A549 (cell line): ENCODE results near the gene RAD51B. TPM values are rescaled to one million over a fixed set of nuclear protein-coding genes. Genes with fewer than 3 reads are reported as not detected.

Source experiments
- ATAC-seq, 2 experiments: fragments of 200-7000 bp in 1 of 2; fragments of >200 bp in 1 of 2; cut with Nextera tagmentation in 1 of 2; cut with Tn5 transposase in 1 of 2; 3 replicates each; pipeline versions ENCODE4 v1.8.0 to v1.9.1; 2018 to 2020; ENCODE audit warnings: mild to moderate bottlenecking in 1 of 2, moderate library complexity in 1 of 2
- CTCF ChIA-PET: fragments of 300-600 bp; sonication (Branson Sonifier 250); formaldehyde crosslinking; extraction: SDS; loops from one replicate; lab custom pipeline; 2021; ENCODE audit warnings: antibody characterized with exemption, inconsistent platforms; lab: Yijun Ruan, JAX
- POLR2A ChIA-PET: fragments of 350-600 bp; formaldehyde crosslinking; extraction: SDS; loops from one replicate; lab custom pipeline; 2021; ENCODE audit warnings: antibody characterized with exemption, inconsistent platforms; lab: Yijun Ruan, JAX
- DNase-seq, 2 experiments: peaks; one replicate each; pipeline versions ENCODE4 v3.0.0 to v3.0.0-alpha.2; 2011 to 2016; ENCODE audit warnings: low read depth in 1 of 2, low spot score in 1 of 2
- FAIRE-seq: peaks from 2 replicates; lab custom pipeline; 2011; peaks lifted over from hg19 to GRCh38; lab: Jason Lieb, UNC
- H3K27ac ChIP-seq, 2 experiments: fragments of >200 bp; sonication (Bioruptor Twin); formaldehyde crosslinking; 3 replicates each; pipeline ENCODE4 v1.5.1; 2016 to 2017
- H3K4me1 ChIP-seq: fragments of >200 bp; sonication (Bioruptor Twin); formaldehyde crosslinking; 3 replicates; pipeline ENCODE4 v1.6.1; 2016
- H3K4me2 ChIP-seq: fragments of >200 bp; sonication (Bioruptor Twin); formaldehyde crosslinking; 3 replicates; pipeline ENCODE4 v1.6.1; 2016
- H3K4me3 ChIP-seq: fragments of >200 bp; sonication (Bioruptor Twin); formaldehyde crosslinking; 3 replicates; pipeline ENCODE4 v1.5.1; 2016
- H3K9me3 ChIP-seq: fragments of >200 bp; sonication (Bioruptor Twin); formaldehyde crosslinking; 3 replicates; pipeline ENCODE4 v1.6.1; 2016
- FOSL2 ChIP-seq, 2 experiments: fragments of 450-650 bp in 1 of 2; fragments of >200 bp in 1 of 2; sonication (Bioruptor Twin) in 1 of 2; formaldehyde crosslinking; IDR thresholded peaks; 2 replicates each; pipeline versions ENCODE4 v1.5.0 to v1.6.1; 2016 to 2020; ENCODE audit warnings: mild to moderate bottlenecking in 1 of 2, moderate library complexity in 1 of 2
- FOXS1 ChIP-seq: fragments of 250-450 bp; sonication (Bioruptor Pico); IDR thresholded peaks from 2 replicates; pipeline ENCODE4 v1.5.0; 2020; ENCODE audit warnings: mild to moderate bottlenecking, moderate library complexity
- GATA3 ChIP-seq: IDR thresholded peaks from 2 replicates; pipeline ENCODE4 v1.6.1; 2012; ENCODE audit warnings: borderline replicate concordance
- HEYL ChIP-seq: fragments of 250-450 bp; sonication (Bioruptor Pico); IDR thresholded peaks from 2 replicates; pipeline ENCODE4 v1.8.0; 2021; ENCODE audit warnings: mild to moderate bottlenecking, moderate library complexity
- HOXA7 ChIP-seq: fragments of 250-450 bp; sonication (Bioruptor Pico); IDR thresholded peaks from 2 replicates; pipeline ENCODE4 v1.5.0; 2020; ENCODE audit warnings: mild to moderate bottlenecking, moderate library complexity
- JUNB ChIP-seq: fragments of >200 bp; sonication (Bioruptor Twin); formaldehyde crosslinking; IDR thresholded peaks from 2 replicates; pipeline ENCODE4 v1.6.1; 2016
- KDM1A ChIP-seq: fragments of 200-600 bp; sonication (generic); IDR thresholded peaks from 2 replicates; pipeline ENCODE4 v1.6.1; 2016; ENCODE audit warnings: low read depth, mild to moderate bottlenecking
- KDM5A ChIP-seq: fragments of 200-600 bp; sonication (generic); IDR thresholded peaks from 2 replicates; pipeline ENCODE4 v1.6.1; 2016; ENCODE audit warnings: antibody characterized with exemption, mild to moderate bottlenecking
- MAFK ChIP-seq: fragments of 450-650 bp; IDR thresholded peaks from 2 replicates; pipeline ENCODE4 v1.6.1; 2014; ENCODE audit not compliant: partially characterized antibody
- MAZ ChIP-seq: fragments of 150-350 bp; IDR thresholded peaks from 2 replicates; pipeline ENCODE4 v1.6.1; 2014; ENCODE audit warnings: antibody characterized with exemption, low read depth, low read length, borderline replicate concordance
- NFE2L2 ChIP-seq: fragments of 150-350 bp; conservative IDR thresholded peaks from 2 replicates; pipeline ENCODE4 v1.6.1; 2014; ENCODE audit warnings: low read length
- NR3C1 ChIP-seq: fragments of >200 bp; sonication (Bioruptor Twin); formaldehyde crosslinking; IDR thresholded peaks from 3 replicates; pipeline ENCODE4 v1.6.1; 2017
- POLR2A ChIP-seq: IDR thresholded peaks from 2 replicates; pipeline ENCODE4 v1.6.1; 2012; ENCODE audit warnings: mild to moderate bottlenecking, low read length
- RAD21 ChIP-seq, 2 experiments: fragments of >200 bp in 1 of 2; sonication (Bioruptor Twin) in 1 of 2; formaldehyde crosslinking in 1 of 2; IDR thresholded peaks in 1 of 2; conservative IDR thresholded peaks in 1 of 2; 2 replicates in 1 of 2; 3 replicates in 1 of 2; pipeline ENCODE4 v1.6.1; 2012 to 2018; ENCODE audit warnings: inconsistent platforms in 1 of 2
- RARB ChIP-seq: fragments of 250-450 bp; sonication (Bioruptor Pico); IDR thresholded peaks from 2 replicates; pipeline ENCODE4 v1.8.0; 2021; ENCODE audit warnings: mild to moderate bottlenecking, moderate library complexity
- RCOR1 ChIP-seq: fragments of 150-350 bp; IDR thresholded peaks from 2 replicates; pipeline ENCODE4 v1.6.1; 2014; ENCODE audit warnings: antibody characterized with exemption, low read length, low read depth
- RNF2 ChIP-seq: fragments of 200-600 bp; sonication (generic); IDR thresholded peaks from 2 replicates; pipeline ENCODE4 v1.6.1; 2016; ENCODE audit warnings: low read depth, mild to moderate bottlenecking, antibody characterized with exemption, moderate library complexity, borderline replicate concordance
- SMC3 ChIP-seq: fragments of >200 bp; sonication (Bioruptor Twin); formaldehyde crosslinking; IDR thresholded peaks from 3 replicates; pipeline ENCODE4 v1.6.1; 2018; ENCODE audit warnings: inconsistent platforms
- SREBF2 ChIP-seq: fragments of 450-650 bp; IDR thresholded peaks from 2 replicates; pipeline ENCODE4 v1.6.1; 2014; ENCODE audit warnings: mild to moderate bottlenecking, moderate library complexity
- ZC3H11A ChIP-seq: fragments of 450-650 bp; IDR thresholded peaks from 2 replicates; pipeline ENCODE4 v1.6.1; 2014; ENCODE audit warnings: antibody characterized with exemption, mild to moderate bottlenecking
- ZNF302 ChIP-seq: fragments of 250-450 bp; sonication (Bioruptor Pico); IDR thresholded peaks from 2 replicates; pipeline ENCODE4 v1.9.0; 2021; ENCODE audit warnings: inconsistent platforms, mild to moderate bottlenecking, moderate library complexity
- WGBS: methylation state at CpG from one replicate; pipeline ENCODE4 v1.1.6; 2017; ENCODE audit errors: missing lambda C conversion rate; 5-methylcytosine and 5-hydroxymethylcytosine counted together
- polyA plus RNA-seq, 4 experiments: library from polyadenylated mRNA; depleted of rRNA in 3 of 4; stranded (reverse); fragments of >200 nt; fragmentation: RNase III in 1 of 4; extraction: RNeasy Plus Mini Kit Qiagen cat#74134 plus additional on column Dnase treatment in 1 of 4; gene quantifications; 2 replicates in 3 of 4; 3 replicates in 1 of 4; pipeline ENCODE4 v1.2.3, GENCODE V29; 2011 to 2017
- TF ChIP-seq, protein P1 (sequence below): fragments of 450-650 bp; IDR thresholded peaks from 2 replicates; pipeline ENCODE4 v1.6.1; 2014; ENCODE audit warnings: antibody characterized with exemption
- TF ChIP-seq, protein P2 (sequence below): fragments of 250-450 bp; sonication (Bioruptor Pico); IDR thresholded peaks from 2 replicates; pipeline ENCODE4 v1.5.0; 2021; ENCODE audit warnings: mild to moderate bottlenecking, moderate library complexity, borderline replicate concordance
- TF ChIP-seq, protein P3 (sequence below): IDR thresholded peaks from 2 replicates; pipeline ENCODE4 v1.6.1; 2012
- TF ChIP-seq, protein P4 (sequence below): fragments of >200 bp; sonication (Bioruptor Twin); formaldehyde crosslinking; IDR thresholded peaks from 3 replicates; pipeline ENCODE4 v1.5.1; 2016
- TF ChIP-seq, protein P5 (sequence below): fragments of >200 bp; sonication (Bioruptor Twin); formaldehyde crosslinking; IDR thresholded peaks from 2 replicates; pipeline ENCODE4 v1.6.1; 2016
- TF ChIP-seq, protein P6 (sequence below): IDR thresholded peaks from 2 replicates; pipeline ENCODE4 v1.6.1; 2012

The RAD51B gene
- polyA plus RNA-seq, 2 of the 4 experiments (the other 2 are of a cell fraction): 7.2 to 10.8 TPM

DNA sequence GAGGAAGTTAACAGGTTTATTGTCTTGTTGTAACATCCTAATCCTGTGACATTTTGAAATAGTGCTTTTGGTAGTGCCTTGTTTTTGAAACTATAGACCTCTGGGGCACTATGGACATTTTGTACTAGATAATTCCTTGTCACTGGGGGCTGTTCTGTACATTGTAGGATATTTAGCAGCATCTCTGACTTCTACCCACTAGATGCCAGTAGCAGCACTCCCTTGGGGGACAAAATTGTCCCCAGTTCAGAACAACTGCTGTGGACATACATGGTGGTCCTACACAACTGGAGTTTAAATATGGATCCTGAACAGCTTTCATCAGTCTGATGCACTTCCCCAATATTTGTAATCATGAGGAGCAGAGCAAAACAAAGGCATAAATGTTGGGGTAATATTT, 264.7 kb downstream of the RAD51B start:
- peaks cover 34% of the 10 kb centered on the region for H3K4me1 ChIP-seq
- ATAC-seq (peak in 1 of 2 experiments; percentile 63; a peak in 3 of 6 replicates), DNase-seq (peak in 1 of 2 experiments; percentile 62), FAIRE-seq (no peak)
- H3K4me3 ChIP-seq: no peak overlapping the region
- H3K27ac ChIP-seq: peak overlapping the region; percentile 51 to 70
- TF ChIP-seq MAFK: no peak
- no peak for TF ChIP-seq KDM5A
- TF ChIP-seq, protein P1, sequence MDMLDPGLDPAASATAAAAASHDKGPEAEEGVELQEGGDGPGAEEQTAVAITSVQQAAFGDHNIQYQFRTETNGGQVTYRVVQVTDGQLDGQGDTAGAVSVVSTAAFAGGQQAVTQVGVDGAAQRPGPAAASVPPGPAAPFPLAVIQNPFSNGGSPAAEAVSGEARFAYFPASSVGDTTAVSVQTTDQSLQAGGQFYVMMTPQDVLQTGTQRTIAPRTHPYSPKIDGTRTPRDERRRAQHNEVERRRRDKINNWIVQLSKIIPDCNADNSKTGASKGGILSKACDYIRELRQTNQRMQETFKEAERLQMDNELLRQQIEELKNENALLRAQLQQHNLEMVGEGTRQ: no peak
- TF ChIP-seq, protein P2, sequence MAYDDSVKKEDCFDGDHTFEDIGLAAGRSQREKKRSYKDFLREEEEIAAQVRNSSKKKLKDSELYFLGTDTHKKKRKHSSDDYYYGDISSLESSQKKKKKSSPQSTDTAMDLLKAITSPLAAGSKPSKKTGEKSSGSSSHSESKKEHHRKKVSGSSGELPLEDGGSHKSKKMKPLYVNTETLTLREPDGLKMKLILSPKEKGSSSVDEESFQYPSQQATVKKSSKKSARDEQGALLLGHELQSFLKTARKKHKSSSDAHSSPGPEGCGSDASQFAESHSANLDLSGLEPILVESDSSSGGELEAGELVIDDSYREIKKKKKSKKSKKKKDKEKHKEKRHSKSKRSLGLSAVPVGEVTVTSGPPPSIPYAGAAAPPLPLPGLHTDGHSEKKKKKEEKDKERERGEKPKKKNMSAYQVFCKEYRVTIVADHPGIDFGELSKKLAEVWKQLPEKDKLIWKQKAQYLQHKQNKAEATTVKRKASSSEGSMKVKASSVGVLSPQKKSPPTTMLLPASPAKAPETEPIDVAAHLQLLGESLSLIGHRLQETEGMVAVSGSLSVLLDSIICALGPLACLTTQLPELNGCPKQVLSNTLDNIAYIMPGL (CRISPR knock-in tag): no peak
- TF ChIP-seq, protein P3, sequence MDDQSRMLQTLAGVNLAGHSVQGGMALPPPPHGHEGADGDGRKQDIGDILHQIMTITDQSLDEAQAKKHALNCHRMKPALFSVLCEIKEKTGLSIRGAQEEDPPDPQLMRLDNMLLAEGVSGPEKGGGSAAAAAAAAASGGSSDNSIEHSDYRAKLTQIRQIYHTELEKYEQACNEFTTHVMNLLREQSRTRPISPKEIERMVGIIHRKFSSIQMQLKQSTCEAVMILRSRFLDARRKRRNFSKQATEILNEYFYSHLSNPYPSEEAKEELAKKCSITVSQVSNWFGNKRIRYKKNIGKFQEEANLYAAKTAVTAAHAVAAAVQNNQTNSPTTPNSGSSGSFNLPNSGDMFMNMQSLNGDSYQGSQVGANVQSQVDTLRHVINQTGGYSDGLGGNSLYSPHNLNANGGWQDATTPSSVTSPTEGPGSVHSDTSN: no peak
- TF ChIP-seq, protein P4, sequence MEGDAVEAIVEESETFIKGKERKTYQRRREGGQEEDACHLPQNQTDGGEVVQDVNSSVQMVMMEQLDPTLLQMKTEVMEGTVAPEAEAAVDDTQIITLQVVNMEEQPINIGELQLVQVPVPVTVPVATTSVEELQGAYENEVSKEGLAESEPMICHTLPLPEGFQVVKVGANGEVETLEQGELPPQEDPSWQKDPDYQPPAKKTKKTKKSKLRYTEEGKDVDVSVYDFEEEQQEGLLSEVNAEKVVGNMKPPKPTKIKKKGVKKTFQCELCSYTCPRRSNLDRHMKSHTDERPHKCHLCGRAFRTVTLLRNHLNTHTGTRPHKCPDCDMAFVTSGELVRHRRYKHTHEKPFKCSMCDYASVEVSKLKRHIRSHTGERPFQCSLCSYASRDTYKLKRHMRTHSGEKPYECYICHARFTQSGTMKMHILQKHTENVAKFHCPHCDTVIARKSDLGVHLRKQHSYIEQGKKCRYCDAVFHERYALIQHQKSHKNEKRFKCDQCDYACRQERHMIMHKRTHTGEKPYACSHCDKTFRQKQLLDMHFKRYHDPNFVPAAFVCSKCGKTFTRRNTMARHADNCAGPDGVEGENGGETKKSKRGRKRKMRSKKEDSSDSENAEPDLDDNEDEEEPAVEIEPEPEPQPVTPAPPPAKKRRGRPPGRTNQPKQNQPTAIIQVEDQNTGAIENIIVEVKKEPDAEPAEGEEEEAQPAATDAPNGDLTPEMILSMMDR: peak; percentile 34
- no peak for TF ChIP-seq ZC3H11A
- TF ChIP-seq RARB (CRISPR knock-in tag): no peak
- TF ChIP-seq, protein P5, sequence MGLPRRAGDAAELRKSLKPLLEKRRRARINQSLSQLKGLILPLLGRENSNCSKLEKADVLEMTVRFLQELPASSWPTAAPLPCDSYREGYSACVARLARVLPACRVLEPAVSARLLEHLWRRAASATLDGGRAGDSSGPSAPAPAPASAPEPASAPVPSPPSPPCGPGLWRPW: no peak
- TF ChIP-seq RAD21 (conservative IDR thresholded peaks at IDR 0.05 in 1 of 2, IDR thresholded peaks at IDR 0.05 in 1 of 2): peak; percentile 76 to 77
- TF ChIP-seq NFE2L2: no peak
- TF ChIP-seq JUNB: no peak
- TF ChIP-seq RNF2: no peak
- TF ChIP-seq POLR2A: no peak
- TF ChIP-seq RCOR1: no peak
- TF ChIP-seq SMC3: peak; percentile 71
- no peak for TF ChIP-seq SREBF2
- no peak for TF ChIP-seq FOSL2 (IDR thresholded peaks at IDR 0.05)
- no peak for TF ChIP-seq FOSL2 (CRISPR knock-in tag; IDR thresholded peaks at IDR 0.05)
- TF ChIP-seq, protein P6, sequence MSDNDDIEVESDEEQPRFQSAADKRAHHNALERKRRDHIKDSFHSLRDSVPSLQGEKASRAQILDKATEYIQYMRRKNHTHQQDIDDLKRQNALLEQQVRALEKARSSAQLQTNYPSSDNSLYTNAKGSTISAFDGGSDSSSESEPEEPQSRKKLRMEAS: no peak
- POLR2A ChIA-PET: no interaction called here
- H3K4me2 ChIP-seq: no peak overlapping the region; the same call in 2 of the 3 replicates
- CTCF ChIA-PET: interaction anchor here (0.7 to 1.7 kb wide), 3 partner anchors 9 to 140 kb away, joined by 4 read pairs; no protein-coding TSS in a partner anchor
- H3K9me3 ChIP-seq: no peaks in the 10 kb centered on the region

DNA sequence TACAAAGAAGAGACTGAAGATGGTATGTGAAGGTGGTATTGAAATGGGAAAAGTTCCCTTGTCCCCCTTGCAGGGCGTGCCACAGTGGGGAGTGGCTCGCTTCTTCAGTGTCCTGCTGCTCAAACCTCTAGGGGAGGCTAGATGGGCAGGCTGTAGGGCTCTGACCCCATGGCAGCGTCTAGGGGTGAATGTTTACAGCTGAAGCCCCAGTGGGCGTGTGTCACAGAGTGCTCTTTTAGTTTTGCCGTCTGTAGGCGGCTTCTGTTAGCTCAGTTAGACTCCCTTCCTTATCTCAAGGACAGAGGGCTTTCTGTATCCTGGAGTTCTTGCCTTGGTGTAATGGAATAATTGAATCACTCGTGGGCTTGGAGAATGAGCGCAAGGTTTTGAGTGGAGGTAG, 266.2 kb downstream of the RAD51B start:
- H3K4me1 ChIP-seq: peaks cover 33% of the 10 kb centered on the region
- ChIA-PET CTCF (interaction anchor here (0.6 kb wide), 1 partner anchor 47 kb away, joined by 3 read pairs; no protein-coding TSS in a partner anchor), POLR2A (no interaction called here)
- H3K9me3 ChIP-seq: no peaks in the 10 kb centered on the region
- peak overlapping the region; percentile 51 to 70 for H3K27ac ChIP-seq
- DNase-seq: no peak
- ATAC-seq: no peak
- WGBS: 88% methylated on average over 8 of the region's 8 CpGs
- TF ChIP-seq, protein P6: no peak
- TF ChIP-seq NR3C1: no peak
- no peak for TF ChIP-seq HOXA7 (CRISPR knock-in tag)
- no peak for TF ChIP-seq FOXS1
- no peak for TF ChIP-seq MAZ
- TF ChIP-seq ZNF302: no peak
- TF ChIP-seq RARB (CRISPR knock-in tag): no peak
- TF ChIP-seq, protein P4: no peak
- no peak for TF ChIP-seq GATA3
- no peak for TF ChIP-seq KDM1A
- no peak for TF ChIP-seq HEYL (CRISPR knock-in tag)
- TF ChIP-seq POLR2A: no peak
- TF ChIP-seq, protein P1: no peak
- TF ChIP-seq JUNB: no peak
- no peak for TF ChIP-seq RAD21 (conservative IDR thresholded peaks at IDR 0.05 in 1 of 2, IDR thresholded peaks at IDR 0.05 in 1 of 2)
- H3K4me3 ChIP-seq: no peak overlapping the region
- H3K4me2 ChIP-seq: no peak overlapping the region
- FAIRE-seq: no peak
